ENCODE measurements around the gene CATSPER2. TPM values are rescaled to one million over a fixed set of nuclear protein-coding genes. Genes with fewer than 3 reads are reported as not detected.
"Not testable (repeated sequence)": the region's sequence is repeated elsewhere in the genome, so short reads cannot be mapped to it uniquely, and the experiment has no call there.

Gene CATSPER2
- total RNA-seq, 1 donor = 2.5 TPM

- not testable (repeated sequence) for H3K4me3 ChIP-seq (ENCODE audit: low read length); H3K9me3 ChIP-seq (ENCODE audit: low read depth, low read length); H3K27me3 ChIP-seq (ENCODE audit: insufficient read depth, low read length)
Measured at GRCh38 chr15:43618700-43619099, 29.9 kb downstream of the CATSPER2 start, which contains the start of gene STRC. Gene STRC, minus strand, starts transcription at chr15:43618800. Its CDS starts 78 bp downstream, at chr15:43618722.

GRCh38 chr15:43617750-43618149, 30.9 kb downstream of the CATSPER2 start:
- H3K27me3 ChIP-seq (ENCODE audit: insufficient read depth, low read length); H3K9me3 ChIP-seq (ENCODE audit: low read depth, low read length); H3K4me3 ChIP-seq (ENCODE audit: low read length); H3K4me1 ChIP-seq (ENCODE audit: insufficient read depth, low read length): not testable (repeated sequence)

More at GRCh38 chr15:43618700-43619099, 29.9 kb downstream of the CATSPER2 start, which contains the start of gene STRC:
- H3K4me1 ChIP-seq (ENCODE audit: insufficient read depth, low read length) = not testable (repeated sequence)

GRCh38 chr15:43602233-43602632, 46.4 kb downstream of the CATSPER2 start:
- not testable (repeated sequence) for H3K4me3 ChIP-seq (ENCODE audit: low read length); H3K4me1 ChIP-seq (ENCODE audit: insufficient read depth, low read length); H3K9me3 ChIP-seq (ENCODE audit: low read depth, low read length); H3K27me3 ChIP-seq (ENCODE audit: insufficient read depth, low read length)

GRCh38 chr15:43600200-43600599, 48.4 kb downstream of the CATSPER2 start:
- H3K4me1 ChIP-seq (ENCODE audit: insufficient read depth, low read length); H3K4me3 ChIP-seq (ENCODE audit: low read length); H3K9me3 ChIP-seq (ENCODE audit: low read depth, low read length); H3K27me3 ChIP-seq (ENCODE audit: insufficient read depth, low read length): not testable (repeated sequence)

- not testable (repeated sequence) for H3K27me3 ChIP-seq (ENCODE audit: insufficient read depth, low read length); H3K9me3 ChIP-seq (ENCODE audit: low read depth, low read length); H3K4me3 ChIP-seq (ENCODE audit: low read length); H3K4me1 ChIP-seq (ENCODE audit: insufficient read depth, low read length)
Measured at GRCh38 chr15:43599131-43599530, 49.5 kb downstream of the CATSPER2 start.

GRCh38 chr15:43593328-43594190, 55.1 kb downstream of the CATSPER2 start, which contains the start of gene CKMT1B:
Gene CKMT1B, plus strand, starts transcription at chr15:43594027. Its CDS starts 192 bp downstream, at chr15:43594219.
- not testable (repeated sequence) for H3K4me1 ChIP-seq (ENCODE audit: insufficient read depth, low read length); H3K27me3 ChIP-seq (ENCODE audit: insufficient read depth, low read length); H3K4me3 ChIP-seq (ENCODE audit: low read length); H3K9me3 ChIP-seq (ENCODE audit: low read depth, low read length)

- H3K27me3 ChIP-seq (ENCODE audit: insufficient read depth, low read length); H3K9me3 ChIP-seq (ENCODE audit: low read depth, low read length); H3K4me3 ChIP-seq (ENCODE audit: low read length); H3K4me1 ChIP-seq (ENCODE audit: insufficient read depth, low read length): not testable (repeated sequence)
Measured at GRCh38 chr15:43592841-43593240, 55.8 kb downstream of the CATSPER2 start.

- not testable (repeated sequence) for H3K9me3 ChIP-seq (ENCODE audit: low read depth, low read length); H3K4me3 ChIP-seq (ENCODE audit: low read length); H3K27me3 ChIP-seq (ENCODE audit: insufficient read depth, low read length); H3K4me1 ChIP-seq (ENCODE audit: insufficient read depth, low read length)
Measured at GRCh38 chr15:43589778-43590466, 58.7 kb downstream of the CATSPER2 start, which contains the start of gene PPIP5K1. Gene PPIP5K1, minus strand, starts transcription at chr15:43590208. Its CDS starts 5,704 bp downstream, at chr15:43584504.

Other genes starting within 250 kb of the CATSPER2 start
- 30.6 TPM for gene TP53BP1, start 155.7 kb downstream of the CATSPER2 start, total RNA-seq
- gene MAP1A, start 131.2 kb downstream of the CATSPER2 start, total RNA-seq = 2.4 TPM
- gene PPIP5K1, start 58.6 kb downstream of the CATSPER2 start, total RNA-seq = 9.9 TPM
- gene CKMT1B, start 54.8 kb downstream of the CATSPER2 start, total RNA-seq = not detected
- gene STRC, start 30.0 kb downstream of the CATSPER2 start, total RNA-seq = 0.42 TPM
- not detected for gene CKMT1A, start 45.0 kb upstream of the CATSPER2 start, total RNA-seq
- gene PDIA3, start 97.6 kb upstream of the CATSPER2 start, total RNA-seq = 119 TPM
- 1.7 TPM for gene ELL3, start 128.1 kb upstream of the CATSPER2 start, total RNA-seq
- gene SERF2, start 143.5 kb upstream of the CATSPER2 start, total RNA-seq = 301 TPM
- gene SERINC4, start 151.4 kb upstream of the CATSPER2 start, total RNA-seq = not detected
- 6.5 TPM for gene HYPK, start 151.8 kb upstream of the CATSPER2 start, total RNA-seq
- gene MFAP1, start 175.8 kb upstream of the CATSPER2 start, total RNA-seq = 10.5 TPM
- 6.7 TPM for gene WDR76, start 178.2 kb upstream of the CATSPER2 start, total RNA-seq